Fibroblast of pulmonary artery (primary cell): ENCODE measurements around the gene RIMS1.

Experiments used
- DNase-seq: peaks from one replicate; pipeline ENCODE4 v3.0.0-alpha.2; 2010; ENCODE audit warnings: low read depth
- H3K4me3 ChIP-seq: replicated peaks from 2 replicates; pipeline ENCODE4 v1.5.1; 2011; ENCODE audit warnings: low read depth, mild to moderate bottlenecking, control low read depth, low read length, moderate library complexity
- TF ChIP-seq, protein P1 (sequence below): IDR thresholded peaks from 2 replicates; pipeline ENCODE4 v1.5.1; 2011; ENCODE audit warnings: mild to moderate bottlenecking, control low read depth, low read length, inconsistent platforms; ENCODE audit errors: missing control alignments

RIMS1 gene

DNA sequence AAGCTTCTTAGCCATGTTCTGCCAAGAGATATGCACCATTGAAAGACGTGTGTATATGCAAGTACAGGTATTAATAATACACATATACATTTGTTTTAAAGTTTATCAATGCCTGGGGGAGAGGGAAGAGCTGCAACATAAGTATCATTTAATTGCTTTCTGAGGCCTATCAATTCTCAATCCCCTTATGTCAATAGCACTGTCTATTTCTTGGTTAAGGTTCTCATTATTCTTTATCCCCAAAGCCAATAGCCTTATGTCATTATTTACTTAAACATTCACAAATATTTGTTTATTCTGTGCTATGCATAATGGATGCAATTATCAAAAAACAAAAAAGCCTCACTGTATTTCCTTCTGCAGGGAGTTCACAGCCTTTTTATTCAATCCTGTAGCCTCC lies 385.2 kb downstream of the RIMS1 start:
- TF ChIP-seq, protein P1, sequence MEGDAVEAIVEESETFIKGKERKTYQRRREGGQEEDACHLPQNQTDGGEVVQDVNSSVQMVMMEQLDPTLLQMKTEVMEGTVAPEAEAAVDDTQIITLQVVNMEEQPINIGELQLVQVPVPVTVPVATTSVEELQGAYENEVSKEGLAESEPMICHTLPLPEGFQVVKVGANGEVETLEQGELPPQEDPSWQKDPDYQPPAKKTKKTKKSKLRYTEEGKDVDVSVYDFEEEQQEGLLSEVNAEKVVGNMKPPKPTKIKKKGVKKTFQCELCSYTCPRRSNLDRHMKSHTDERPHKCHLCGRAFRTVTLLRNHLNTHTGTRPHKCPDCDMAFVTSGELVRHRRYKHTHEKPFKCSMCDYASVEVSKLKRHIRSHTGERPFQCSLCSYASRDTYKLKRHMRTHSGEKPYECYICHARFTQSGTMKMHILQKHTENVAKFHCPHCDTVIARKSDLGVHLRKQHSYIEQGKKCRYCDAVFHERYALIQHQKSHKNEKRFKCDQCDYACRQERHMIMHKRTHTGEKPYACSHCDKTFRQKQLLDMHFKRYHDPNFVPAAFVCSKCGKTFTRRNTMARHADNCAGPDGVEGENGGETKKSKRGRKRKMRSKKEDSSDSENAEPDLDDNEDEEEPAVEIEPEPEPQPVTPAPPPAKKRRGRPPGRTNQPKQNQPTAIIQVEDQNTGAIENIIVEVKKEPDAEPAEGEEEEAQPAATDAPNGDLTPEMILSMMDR: no peak
- no peak for DNase-seq

DNA sequence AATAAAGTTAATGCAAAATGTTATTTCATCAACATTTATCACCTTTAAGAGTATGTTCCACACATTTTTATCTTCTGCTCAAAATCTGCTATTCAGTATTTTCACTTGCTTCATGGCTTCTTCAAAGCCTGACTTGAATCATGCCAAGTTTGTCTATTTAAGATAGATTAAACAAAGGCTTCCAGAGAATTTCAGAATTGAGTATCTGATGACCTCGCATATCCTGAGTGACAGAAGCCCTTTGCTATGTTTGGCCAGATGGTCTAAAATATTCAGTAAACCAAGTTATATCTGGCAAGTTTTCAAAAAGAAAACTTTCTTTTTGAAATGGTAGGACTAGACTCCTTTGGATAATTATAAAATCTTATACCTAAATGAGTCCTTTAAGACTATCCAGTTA lies 386.6 kb downstream of the RIMS1 start:
- TF ChIP-seq, protein P1: no peak
- DNase-seq: peak; percentile 26
- no peak overlapping the region for H3K4me3 ChIP-seq

More for the DNA sequence above, 385.2 kb downstream of the RIMS1 start:
- no peak overlapping the region for H3K4me3 ChIP-seq

DNA sequence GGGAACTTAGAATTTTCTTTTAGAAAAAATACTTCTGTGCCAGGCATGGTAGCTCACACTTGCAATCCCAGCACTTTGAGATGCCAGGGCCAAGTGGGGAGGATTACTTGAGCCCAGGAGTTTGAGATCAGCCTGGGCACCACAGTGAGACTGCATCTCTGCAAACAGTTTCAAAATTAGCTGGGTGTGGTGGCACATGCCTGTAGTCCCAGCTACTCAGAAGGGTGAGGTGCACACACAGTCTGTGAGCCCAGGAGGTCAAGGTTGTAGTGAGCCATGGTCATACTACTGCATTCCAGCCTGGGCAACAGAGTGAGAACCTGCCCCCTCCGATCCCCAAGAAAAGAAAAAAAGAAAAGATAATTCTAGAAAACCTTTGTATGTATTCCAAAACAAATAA lies 389.5 kb downstream of the RIMS1 start:
- TF ChIP-seq, protein P1: no peak

DNA sequence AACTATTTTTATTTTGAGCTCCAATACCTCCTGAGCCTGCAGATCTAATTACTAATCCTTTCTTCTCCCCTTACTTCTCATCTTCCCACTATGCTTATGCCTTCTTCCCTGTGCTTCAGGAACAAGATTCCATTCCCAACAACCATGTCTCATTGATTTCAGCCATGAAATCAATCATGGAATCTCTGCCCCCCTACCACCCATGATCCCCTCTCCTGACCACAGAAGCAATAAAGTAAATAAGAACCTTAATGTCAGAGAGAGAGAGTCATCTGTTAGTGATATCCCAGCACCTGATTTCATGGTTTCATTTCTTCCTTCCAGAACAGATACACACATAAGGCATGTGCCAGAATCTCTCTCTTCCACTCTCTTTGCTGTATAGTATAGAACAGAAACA lies 395.9 kb downstream of the RIMS1 start:
- no peak overlapping the region for H3K4me3 ChIP-seq
- DNase-seq: no peak

More for the DNA sequence above, 389.5 kb downstream of the RIMS1 start:
- DNase-seq: no peak
- H3K4me3 ChIP-seq: no peak overlapping the region

DNA sequence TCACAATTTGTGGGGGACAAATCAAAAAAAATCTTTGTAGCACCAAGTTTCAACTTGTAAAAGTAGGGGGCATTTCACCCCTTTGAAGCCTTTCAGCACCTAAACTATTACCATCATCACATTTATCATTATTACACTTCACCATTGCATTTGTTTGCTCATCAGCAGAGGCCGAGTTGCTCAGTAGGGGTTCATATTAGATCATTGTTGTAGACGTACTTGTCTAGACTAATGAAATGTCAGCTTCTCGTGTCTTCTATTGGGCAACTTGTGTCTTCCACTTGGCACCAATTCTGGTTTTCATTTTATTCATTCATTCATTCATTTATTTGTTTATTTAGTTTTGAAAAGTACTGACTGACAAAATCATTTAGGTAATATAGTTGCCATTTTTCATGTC lies 397.2 kb downstream of the RIMS1 start:
- no peak overlapping the region for H3K4me3 ChIP-seq
- TF ChIP-seq, protein P1: no peak
- no peak for DNase-seq

More for the DNA sequence above, 395.9 kb downstream of the RIMS1 start:
- TF ChIP-seq, protein P1: no peak

DNA sequence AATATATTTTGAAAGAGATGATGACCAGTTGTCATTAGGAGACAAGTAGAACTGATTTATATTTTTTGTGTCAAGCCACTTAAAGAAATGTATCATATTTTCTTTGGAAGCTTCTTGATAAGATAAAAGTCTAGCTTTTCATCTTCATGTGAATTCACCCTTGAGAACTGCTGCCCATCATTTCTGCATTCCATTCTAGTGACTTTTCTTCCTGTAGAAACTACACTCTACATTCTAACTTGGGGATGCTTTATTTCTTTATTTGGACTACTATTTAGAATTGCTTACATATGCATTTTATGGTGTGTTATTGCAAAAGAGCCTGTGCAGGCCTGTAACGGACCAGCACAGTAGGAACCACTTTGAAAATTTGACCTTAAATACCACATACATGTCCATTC lies 400.6 kb downstream of the RIMS1 start:
- TF ChIP-seq, protein P1: no peak
- H3K4me3 ChIP-seq: no peak overlapping the region
- DNase-seq: peak; percentile 72

DNA sequence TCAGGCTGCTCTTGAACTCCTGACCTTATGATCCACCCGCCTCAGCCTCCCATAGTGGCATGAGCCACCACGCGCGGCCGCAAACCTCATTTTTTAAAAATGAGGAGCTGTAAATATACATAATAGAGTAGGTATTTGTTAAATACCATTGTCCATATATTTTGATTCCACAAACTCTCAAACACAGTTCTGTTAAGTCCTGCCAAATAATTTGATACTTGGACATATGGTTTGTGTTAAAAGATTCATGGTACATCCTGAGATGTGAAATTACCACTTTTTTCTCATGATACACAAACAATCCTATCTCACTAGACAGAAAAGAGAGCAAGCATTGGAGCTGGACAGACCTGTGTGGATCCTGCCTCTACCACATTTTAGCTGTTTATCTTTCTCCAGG lies 401.5 kb downstream of the RIMS1 start:
- TF ChIP-seq, protein P1: no peak
- no peak for DNase-seq
- H3K4me3 ChIP-seq: no peak overlapping the region
